PC-3 (cell line): Measurements from ENCODE around the gene TNPO2.

ENCODE experiments used
- CTCF ChIP-seq: fragments of 300-600 bp; sonication (generic); conservative IDR thresholded peaks from 2 replicates; pipeline ENCODE4 v1.5.1; 2017; ENCODE audit warnings: antibody characterized with exemption, low read depth, mild to moderate bottlenecking, low read length
- EZH2 ChIP-seq: fragments of 300-600 bp; sonication (generic); IDR thresholded peaks from one replicate; pipeline ENCODE4 v1.6.1; 2017; ENCODE audit warnings: antibody characterized with exemption, mild to moderate bottlenecking, low read length; ENCODE audit not compliant: unreplicated experiment
- EZH2phosphoT487 ChIP-seq: fragments of 300-600 bp; sonication (generic); IDR thresholded peaks from 2 replicates; pipeline ENCODE4 v1.6.1; 2018; ENCODE audit warnings: mild to moderate bottlenecking, antibody characterized with exemption, low read length, borderline replicate concordance

- TF ChIP-seq CTCF = peak; percentile 81
- TF ChIP-seq EZH2 = no peak
- TF ChIP-seq EZH2phosphoT487 = no peak
Measured at GRCh38 chr19:12766051-12766521, 42.4 kb upstream of the TNPO2 start.
